SK-N-SH (cell line): Measurements from ENCODE around the gene LRIT2.

ENCODE experiments used
- EP300 ChIP-seq, 2 experiments: IDR thresholded peaks; 2 replicates each; pipeline versions ENCODE4 v1.4.0 to v1.6.1; 2012; ENCODE audit warnings: borderline replicate concordance in 1 of 2, low read depth in 1 of 2, low read length in 1 of 2
- FOXJ3 ChIP-seq: sonication (generic); formaldehyde crosslinking; IDR thresholded peaks from 2 replicates; pipeline ENCODE4 v1.5.1; 2020; ENCODE audit warnings: mild to moderate bottlenecking, missing genetic modification reagents
- MXI1 ChIP-seq: IDR thresholded peaks from 2 replicates; pipeline ENCODE4 v1.6.1; 2012; ENCODE audit warnings: mild to moderate bottlenecking, low read depth, low read length, improper control_type of control experiment
- NFIC ChIP-seq: IDR thresholded peaks from 2 replicates; pipeline ENCODE4 v1.4.0; 2012; ENCODE audit warnings: borderline replicate concordance
- POLR2AphosphoS5 ChIP-seq: IDR thresholded peaks from 2 replicates; pipeline ENCODE4 v1.6.1; 2012; ENCODE audit warnings: low read depth, low read length
- RCOR1 ChIP-seq: fragments of 150-350 bp; IDR thresholded peaks from 2 replicates; pipeline ENCODE4 v1.6.1; 2017; ENCODE audit warnings: antibody characterized with exemption, low read length
- TAF1 ChIP-seq: IDR thresholded peaks from 2 replicates; pipeline ENCODE4 v1.6.1; 2012; ENCODE audit warnings: low read depth, mild to moderate bottlenecking, low read length, moderate library complexity, borderline replicate concordance
- TF ChIP-seq, protein P1 (sequence below): fragments of 200-600 bp; sonication (generic); IDR thresholded peaks from 2 replicates; pipeline ENCODE4 v1.6.1; 2017; ENCODE audit warnings: antibody characterized with exemption, mild to moderate bottlenecking, moderate library complexity
- TF ChIP-seq, protein P2 (sequence below): fragments of 150-350 bp; IDR thresholded peaks from 2 replicates; pipeline ENCODE4 v1.6.1; 2017; ENCODE audit warnings: antibody characterized with exemption, low read length, low read depth, borderline replicate concordance
- TF ChIP-seq, protein P3 (sequence below): fragments of 150-350 bp; IDR thresholded peaks from 2 replicates; pipeline ENCODE4 v1.6.1; 2016; ENCODE audit warnings: mild to moderate bottlenecking, low read depth, low read length
- TF ChIP-seq, protein P4 (sequence below): IDR thresholded peaks from 2 replicates; pipeline ENCODE4 v1.6.1; 2012; ENCODE audit warnings: mild to moderate bottlenecking, low read depth, low read length, moderate library complexity

DNA sequence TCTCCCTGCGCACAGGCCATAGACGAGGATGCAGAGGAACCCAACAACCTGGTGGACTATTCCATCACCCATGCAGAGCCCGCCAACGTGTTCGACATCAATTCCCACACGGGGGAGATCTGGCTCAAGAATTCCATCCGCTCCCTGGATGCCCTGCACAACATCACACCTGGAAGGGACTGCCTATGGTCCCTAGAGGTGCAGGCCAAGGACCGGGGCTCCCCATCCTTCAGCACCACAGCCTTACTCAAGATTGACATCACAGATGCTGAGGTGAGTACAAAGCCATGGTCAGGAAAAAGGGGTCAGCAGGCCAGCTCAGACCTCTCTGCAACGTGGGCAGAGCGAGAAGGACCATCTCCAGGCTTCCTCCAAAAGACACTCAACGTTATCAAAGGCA, 12.3 kb downstream of the LRIT2 start:
- TF ChIP-seq EP300 (IDR thresholded peaks at IDR 0.05; ENCODE audit: borderline replicate concordance in 1 of 2, low read depth in 1 of 2, low read length in 1 of 2) (no peak), NFIC (no peak), FOXJ3 (no peak), POLR2AphosphoS5 (no peak), RCOR1 (no peak), MXI1 (no peak), TAF1 (no peak)
- TF ChIP-seq, protein P1, sequence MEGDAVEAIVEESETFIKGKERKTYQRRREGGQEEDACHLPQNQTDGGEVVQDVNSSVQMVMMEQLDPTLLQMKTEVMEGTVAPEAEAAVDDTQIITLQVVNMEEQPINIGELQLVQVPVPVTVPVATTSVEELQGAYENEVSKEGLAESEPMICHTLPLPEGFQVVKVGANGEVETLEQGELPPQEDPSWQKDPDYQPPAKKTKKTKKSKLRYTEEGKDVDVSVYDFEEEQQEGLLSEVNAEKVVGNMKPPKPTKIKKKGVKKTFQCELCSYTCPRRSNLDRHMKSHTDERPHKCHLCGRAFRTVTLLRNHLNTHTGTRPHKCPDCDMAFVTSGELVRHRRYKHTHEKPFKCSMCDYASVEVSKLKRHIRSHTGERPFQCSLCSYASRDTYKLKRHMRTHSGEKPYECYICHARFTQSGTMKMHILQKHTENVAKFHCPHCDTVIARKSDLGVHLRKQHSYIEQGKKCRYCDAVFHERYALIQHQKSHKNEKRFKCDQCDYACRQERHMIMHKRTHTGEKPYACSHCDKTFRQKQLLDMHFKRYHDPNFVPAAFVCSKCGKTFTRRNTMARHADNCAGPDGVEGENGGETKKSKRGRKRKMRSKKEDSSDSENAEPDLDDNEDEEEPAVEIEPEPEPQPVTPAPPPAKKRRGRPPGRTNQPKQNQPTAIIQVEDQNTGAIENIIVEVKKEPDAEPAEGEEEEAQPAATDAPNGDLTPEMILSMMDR, result no peak
- TF ChIP-seq, protein P2, sequence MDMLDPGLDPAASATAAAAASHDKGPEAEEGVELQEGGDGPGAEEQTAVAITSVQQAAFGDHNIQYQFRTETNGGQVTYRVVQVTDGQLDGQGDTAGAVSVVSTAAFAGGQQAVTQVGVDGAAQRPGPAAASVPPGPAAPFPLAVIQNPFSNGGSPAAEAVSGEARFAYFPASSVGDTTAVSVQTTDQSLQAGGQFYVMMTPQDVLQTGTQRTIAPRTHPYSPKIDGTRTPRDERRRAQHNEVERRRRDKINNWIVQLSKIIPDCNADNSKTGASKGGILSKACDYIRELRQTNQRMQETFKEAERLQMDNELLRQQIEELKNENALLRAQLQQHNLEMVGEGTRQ, result no peak
- TF ChIP-seq, protein P3, sequence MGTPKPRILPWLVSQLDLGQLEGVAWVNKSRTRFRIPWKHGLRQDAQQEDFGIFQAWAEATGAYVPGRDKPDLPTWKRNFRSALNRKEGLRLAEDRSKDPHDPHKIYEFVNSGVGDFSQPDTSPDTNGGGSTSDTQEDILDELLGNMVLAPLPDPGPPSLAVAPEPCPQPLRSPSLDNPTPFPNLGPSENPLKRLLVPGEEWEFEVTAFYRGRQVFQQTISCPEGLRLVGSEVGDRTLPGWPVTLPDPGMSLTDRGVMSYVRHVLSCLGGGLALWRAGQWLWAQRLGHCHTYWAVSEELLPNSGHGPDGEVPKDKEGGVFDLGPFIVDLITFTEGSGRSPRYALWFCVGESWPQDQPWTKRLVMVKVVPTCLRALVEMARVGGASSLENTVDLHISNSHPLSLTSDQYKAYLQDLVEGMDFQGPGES, result no peak
- TF ChIP-seq, protein P4, sequence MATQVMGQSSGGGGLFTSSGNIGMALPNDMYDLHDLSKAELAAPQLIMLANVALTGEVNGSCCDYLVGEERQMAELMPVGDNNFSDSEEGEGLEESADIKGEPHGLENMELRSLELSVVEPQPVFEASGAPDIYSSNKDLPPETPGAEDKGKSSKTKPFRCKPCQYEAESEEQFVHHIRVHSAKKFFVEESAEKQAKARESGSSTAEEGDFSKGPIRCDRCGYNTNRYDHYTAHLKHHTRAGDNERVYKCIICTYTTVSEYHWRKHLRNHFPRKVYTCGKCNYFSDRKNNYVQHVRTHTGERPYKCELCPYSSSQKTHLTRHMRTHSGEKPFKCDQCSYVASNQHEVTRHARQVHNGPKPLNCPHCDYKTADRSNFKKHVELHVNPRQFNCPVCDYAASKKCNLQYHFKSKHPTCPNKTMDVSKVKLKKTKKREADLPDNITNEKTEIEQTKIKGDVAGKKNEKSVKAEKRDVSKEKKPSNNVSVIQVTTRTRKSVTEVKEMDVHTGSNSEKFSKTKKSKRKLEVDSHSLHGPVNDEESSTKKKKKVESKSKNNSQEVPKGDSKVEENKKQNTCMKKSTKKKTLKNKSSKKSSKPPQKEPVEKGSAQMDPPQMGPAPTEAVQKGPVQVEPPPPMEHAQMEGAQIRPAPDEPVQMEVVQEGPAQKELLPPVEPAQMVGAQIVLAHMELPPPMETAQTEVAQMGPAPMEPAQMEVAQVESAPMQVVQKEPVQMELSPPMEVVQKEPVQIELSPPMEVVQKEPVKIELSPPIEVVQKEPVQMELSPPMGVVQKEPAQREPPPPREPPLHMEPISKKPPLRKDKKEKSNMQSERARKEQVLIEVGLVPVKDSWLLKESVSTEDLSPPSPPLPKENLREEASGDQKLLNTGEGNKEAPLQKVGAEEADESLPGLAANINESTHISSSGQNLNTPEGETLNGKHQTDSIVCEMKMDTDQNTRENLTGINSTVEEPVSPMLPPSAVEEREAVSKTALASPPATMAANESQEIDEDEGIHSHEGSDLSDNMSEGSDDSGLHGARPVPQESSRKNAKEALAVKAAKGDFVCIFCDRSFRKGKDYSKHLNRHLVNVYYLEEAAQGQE, result no peak
